Measurements from ENCODE around the gene SPOP.

The SPOP gene

GRCh38 chr17:49630113-49630900, 47.6 kb downstream of the SPOP start:
- Histone ChIP-seq H3K9ac (ENCODE audit: low read length) (no peak overlapping the region), H3K9me3 (ENCODE audit: control insufficient read depth, low read depth, low read length) (no peaks in the 10 kb centered on the region), H3K4me3 (ENCODE audit: low read length) (no peak overlapping the region), H3K27me3 (ENCODE audit: control insufficient read depth, insufficient read depth, low read length) (no peaks in the 10 kb centered on the region), H3K4me1 (ENCODE audit: control insufficient read depth, low read depth, low read length) (peaks cover 22% of the 10 kb centered on the region), H3K27ac (ENCODE audit: low read length) (no peak overlapping the region), H3K36me3 (ENCODE audit: control insufficient read depth, low read depth, low read length) (no peaks in the 10 kb centered on the region)

- Histone ChIP-seq H3K9me3 (ENCODE audit: control insufficient read depth, low read depth, low read length) (no peaks in the 10 kb centered on the region), H3K4me3 (ENCODE audit: low read length) (no peak overlapping the region), H3K4me1 (ENCODE audit: control insufficient read depth, low read depth, low read length) (peaks cover 14% of the 10 kb centered on the region), H3K27me3 (ENCODE audit: control insufficient read depth, insufficient read depth, low read length) (no peaks in the 10 kb centered on the region), H3K9ac (ENCODE audit: low read length) (no peak overlapping the region), H3K36me3 (ENCODE audit: control insufficient read depth, low read depth, low read length) (no peaks in the 10 kb centered on the region), H3K27ac (ENCODE audit: low read length) (no peak overlapping the region)
Observed at GRCh38 chr17:49629447-49629846, 48.5 kb downstream of the SPOP start.

GRCh38 chr17:49624896-49625295, 53.0 kb downstream of the SPOP start:
- no peaks in the 10 kb centered on the region for H3K4me1 ChIP-seq (ENCODE audit: control insufficient read depth, low read depth, low read length)
- no peak overlapping the region for H3K9ac ChIP-seq (ENCODE audit: low read length)
- no peaks in the 10 kb centered on the region for H3K9me3 ChIP-seq (ENCODE audit: control insufficient read depth, low read depth, low read length)
- H3K27ac ChIP-seq (ENCODE audit: low read length) = no peak overlapping the region
- peaks cover 22% of the 10 kb centered on the region for H3K36me3 ChIP-seq (ENCODE audit: control insufficient read depth, low read depth, low read length)
- no peak overlapping the region for H3K4me3 ChIP-seq (ENCODE audit: low read length)
- H3K27me3 ChIP-seq (ENCODE audit: control insufficient read depth, insufficient read depth, low read length) = no peaks in the 10 kb centered on the region

GRCh38 chr17:49621946-49622529, 55.9 kb downstream of the SPOP start:
- Histone ChIP-seq H3K9ac (ENCODE audit: low read length) (no peak overlapping the region), H3K36me3 (ENCODE audit: control insufficient read depth, low read depth, low read length) (peaks cover 39% of the 10 kb centered on the region), H3K27ac (ENCODE audit: low read length) (no peak overlapping the region)

GRCh38 chr17:49621420-49621819, 56.5 kb downstream of the SPOP start:
- Histone ChIP-seq H3K4me3 (ENCODE audit: low read length) (no peak overlapping the region), H3K27me3 (ENCODE audit: control insufficient read depth, insufficient read depth, low read length) (no peaks in the 10 kb centered on the region), H3K9me3 (ENCODE audit: control insufficient read depth, low read depth, low read length) (no peaks in the 10 kb centered on the region), H3K4me1 (ENCODE audit: control insufficient read depth, low read depth, low read length) (no peaks in the 10 kb centered on the region), H3K9ac (ENCODE audit: low read length) (no peak overlapping the region), H3K27ac (ENCODE audit: low read length) (no peak overlapping the region), H3K36me3 (ENCODE audit: control insufficient read depth, low read depth, low read length) (peaks cover 44% of the 10 kb centered on the region)

More at GRCh38 chr17:49621946-49622529, 55.9 kb downstream of the SPOP start:
- no peaks in the 10 kb centered on the region for H3K27me3 ChIP-seq (ENCODE audit: control insufficient read depth, insufficient read depth, low read length)
- H3K4me3 ChIP-seq (ENCODE audit: low read length) = no peak overlapping the region
- no peaks in the 10 kb centered on the region for H3K4me1 ChIP-seq (ENCODE audit: control insufficient read depth, low read depth, low read length)
- no peaks in the 10 kb centered on the region for H3K9me3 ChIP-seq (ENCODE audit: control insufficient read depth, low read depth, low read length)

GRCh38 chr17:49618028-49618611, 59.8 kb downstream of the SPOP start:
- Histone ChIP-seq H3K9ac (ENCODE audit: low read length) (no peak overlapping the region), H3K27me3 (ENCODE audit: control insufficient read depth, insufficient read depth, low read length) (no peaks in the 10 kb centered on the region), H3K4me3 (ENCODE audit: low read length) (no peak overlapping the region), H3K9me3 (ENCODE audit: control insufficient read depth, low read depth, low read length) (no peaks in the 10 kb centered on the region), H3K27ac (ENCODE audit: low read length) (no peak overlapping the region), H3K36me3 (ENCODE audit: control insufficient read depth, low read depth, low read length) (peaks cover 54% of the 10 kb centered on the region), H3K4me1 (ENCODE audit: control insufficient read depth, low read depth, low read length) (no peaks in the 10 kb centered on the region)

GRCh38 chr17:49616601-49617131, 61.2 kb downstream of the SPOP start:
- Histone ChIP-seq H3K4me1 (ENCODE audit: control insufficient read depth, low read depth, low read length) (no peaks in the 10 kb centered on the region), H3K9ac (ENCODE audit: low read length) (no peak overlapping the region)

GRCh38 chr17:49616086-49616485, 61.8 kb downstream of the SPOP start:
- no peaks in the 10 kb centered on the region for H3K4me1 ChIP-seq (ENCODE audit: control insufficient read depth, low read depth, low read length)
- H3K36me3 ChIP-seq (ENCODE audit: control insufficient read depth, low read depth, low read length) = peaks cover 46% of the 10 kb centered on the region
- H3K27ac ChIP-seq (ENCODE audit: low read length) = no peak overlapping the region

More at GRCh38 chr17:49616601-49617131, 61.2 kb downstream of the SPOP start:
- peaks cover 49% of the 10 kb centered on the region for H3K36me3 ChIP-seq (ENCODE audit: control insufficient read depth, low read depth, low read length)
- H3K27ac ChIP-seq (ENCODE audit: low read length) = no peak overlapping the region
- no peaks in the 10 kb centered on the region for H3K27me3 ChIP-seq (ENCODE audit: control insufficient read depth, insufficient read depth, low read length)
- H3K9me3 ChIP-seq (ENCODE audit: control insufficient read depth, low read depth, low read length) = no peaks in the 10 kb centered on the region
- H3K4me3 ChIP-seq (ENCODE audit: low read length) = no peak overlapping the region

GRCh38 chr17:49613182-49613800, 64.6 kb downstream of the SPOP start:
- Histone ChIP-seq H3K4me1 (ENCODE audit: control insufficient read depth, low read depth, low read length) (no peaks in the 10 kb centered on the region), H3K9me3 (ENCODE audit: control insufficient read depth, low read depth, low read length) (no peaks in the 10 kb centered on the region), H3K4me3 (ENCODE audit: low read length) (no peak overlapping the region), H3K36me3 (ENCODE audit: control insufficient read depth, low read depth, low read length) (peaks cover 46% of the 10 kb centered on the region), H3K9ac (ENCODE audit: low read length) (no peak overlapping the region), H3K27ac (ENCODE audit: low read length) (no peak overlapping the region), H3K27me3 (ENCODE audit: control insufficient read depth, insufficient read depth, low read length) (no peaks in the 10 kb centered on the region)

More at GRCh38 chr17:49616086-49616485, 61.8 kb downstream of the SPOP start:
- no peaks in the 10 kb centered on the region for H3K27me3 ChIP-seq (ENCODE audit: control insufficient read depth, insufficient read depth, low read length)
- no peaks in the 10 kb centered on the region for H3K9me3 ChIP-seq (ENCODE audit: control insufficient read depth, low read depth, low read length)
- no peak overlapping the region for H3K9ac ChIP-seq (ENCODE audit: low read length)
- H3K4me3 ChIP-seq (ENCODE audit: low read length) = no peak overlapping the region

GRCh38 chr17:49612726-49613125, 65.2 kb downstream of the SPOP start:
- peaks cover 42% of the 10 kb centered on the region for H3K36me3 ChIP-seq (ENCODE audit: control insufficient read depth, low read depth, low read length)
- H3K4me3 ChIP-seq (ENCODE audit: low read length) = no peak overlapping the region
- H3K9me3 ChIP-seq (ENCODE audit: control insufficient read depth, low read depth, low read length) = no peaks in the 10 kb centered on the region
- no peak overlapping the region for H3K9ac ChIP-seq (ENCODE audit: low read length)
- H3K27me3 ChIP-seq (ENCODE audit: control insufficient read depth, insufficient read depth, low read length) = no peaks in the 10 kb centered on the region
- no peak overlapping the region for H3K27ac ChIP-seq (ENCODE audit: low read length)
- H3K4me1 ChIP-seq (ENCODE audit: control insufficient read depth, low read depth, low read length) = no peaks in the 10 kb centered on the region

GRCh38 chr17:49610883-49611584, 66.9 kb downstream of the SPOP start:
- Histone ChIP-seq H3K9me3 (ENCODE audit: control insufficient read depth, low read depth, low read length) (no peaks in the 10 kb centered on the region), H3K36me3 (ENCODE audit: control insufficient read depth, low read depth, low read length) (peaks cover 46% of the 10 kb centered on the region), H3K4me3 (ENCODE audit: low read length) (no peak overlapping the region), H3K4me1 (ENCODE audit: control insufficient read depth, low read depth, low read length) (no peaks in the 10 kb centered on the region), H3K27me3 (ENCODE audit: control insufficient read depth, insufficient read depth, low read length) (no peaks in the 10 kb centered on the region), H3K9ac (ENCODE audit: low read length) (no peak overlapping the region), H3K27ac (ENCODE audit: low read length) (no peak overlapping the region)

Measured in iPS-18a (cell line).